ENCODE data around the gene KIAA1755.

KIAA1755 gene

DNA sequence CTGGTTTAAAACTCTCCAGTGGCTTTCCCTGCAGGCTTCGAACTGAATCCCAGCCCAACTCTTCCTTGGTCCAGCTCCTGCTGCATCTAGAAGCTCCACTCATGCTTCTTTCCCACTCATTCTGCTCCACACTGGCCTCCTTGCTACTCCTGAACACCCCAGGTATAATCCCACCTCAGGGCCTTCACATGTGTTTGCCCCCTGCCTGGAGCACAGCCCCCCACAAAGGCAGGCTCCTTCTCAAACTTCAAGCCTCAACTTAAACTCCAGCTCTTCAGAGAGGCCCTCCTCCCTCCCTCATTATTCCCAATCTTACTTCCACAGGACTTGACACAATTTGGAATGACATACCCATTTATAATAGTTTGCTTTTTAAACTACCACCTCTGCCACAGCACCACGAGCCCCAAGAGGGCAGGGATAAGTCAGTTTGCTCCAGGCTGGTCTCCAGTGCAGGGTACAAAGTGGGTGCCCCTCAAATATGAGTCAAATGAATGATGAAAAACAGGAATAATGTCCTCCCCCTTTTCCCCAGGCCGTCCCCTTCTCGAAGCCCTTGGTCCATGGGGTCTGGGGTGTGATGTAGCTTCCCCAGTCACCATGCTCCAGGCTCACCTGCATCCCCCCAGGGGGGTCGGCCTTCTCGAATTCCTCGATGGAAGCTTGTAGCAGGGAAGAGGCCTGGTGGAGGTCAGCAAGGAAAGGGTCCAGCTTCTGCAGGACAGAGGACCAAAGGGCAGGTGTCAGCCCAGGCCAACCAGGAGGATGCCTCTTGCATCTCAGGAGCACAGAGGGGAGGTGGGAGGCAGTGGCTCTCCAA is 37.4 kb downstream of the KIAA1755 start:
- Histone ChIP-seq H3K36me3 (ENCODE audit: insufficient read depth, low read length) (no peaks in the 10 kb centered on the region), H3K4me2 (ENCODE audit: low read length) (no peak overlapping the region), H3K4me3 (ENCODE audit: low read length) (no peak overlapping the region), H3K9ac (ENCODE audit: low read depth, low read length) (no peak overlapping the region), H3K4me1 (ENCODE audit: control insufficient read depth, insufficient read depth, low read length) (peaks cover 19% of the 10 kb centered on the region), H3K9me3 (replicated peaks; ENCODE audit: low read length) (no peaks in the 10 kb centered on the region), H3K27me3 (ENCODE audit: control insufficient read depth, insufficient read depth, low read length) (no peaks in the 10 kb centered on the region)

- no peaks in the 10 kb centered on the region for H3K27me3 ChIP-seq (ENCODE audit: control insufficient read depth, insufficient read depth, low read length)
Observed at GRCh38 chr20:38222231-38222922, 38.2 kb downstream of the KIAA1755 start.

DNA sequence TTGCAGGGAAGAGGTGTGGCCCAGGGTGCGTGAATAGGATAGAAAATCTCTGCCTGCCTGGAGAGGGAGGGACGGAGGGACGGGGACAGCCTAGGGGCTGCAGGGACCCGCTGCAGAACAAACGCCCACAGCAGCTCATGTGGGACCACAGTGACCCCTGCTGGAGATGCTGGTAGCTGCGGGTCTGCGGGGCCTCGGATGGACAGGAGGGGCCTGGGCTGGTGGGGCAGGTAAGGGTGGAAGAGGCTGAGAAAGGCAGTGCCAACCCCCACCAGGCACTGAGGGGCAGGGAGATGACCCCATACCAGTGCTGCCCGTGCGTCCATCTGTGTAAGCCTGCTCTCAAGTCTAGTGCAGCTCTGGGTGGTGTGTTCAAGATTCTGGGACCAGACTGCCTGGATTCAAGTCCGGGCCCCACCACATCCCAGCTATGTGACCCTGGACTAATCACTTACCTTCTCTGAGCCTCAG is 39.4 kb downstream of the KIAA1755 start:
- no peaks in the 10 kb centered on the region for H3K36me3 ChIP-seq (ENCODE audit: insufficient read depth, low read length)
- peaks cover 29% of the 10 kb centered on the region for H3K4me1 ChIP-seq (ENCODE audit: control insufficient read depth, insufficient read depth, low read length)
- no peaks in the 10 kb centered on the region for H3K9me3 ChIP-seq (replicated peaks; ENCODE audit: low read length)
- no peak overlapping the region for H3K9ac ChIP-seq (ENCODE audit: low read depth, low read length)
- no peaks in the 10 kb centered on the region for H3K27me3 ChIP-seq (ENCODE audit: control insufficient read depth, insufficient read depth, low read length)
- peak overlapping the region; percentile 60 for H3K4me2 ChIP-seq (ENCODE audit: low read length)
- H3K4me3 ChIP-seq (ENCODE audit: low read length): no peak overlapping the region

More at GRCh38 chr20:38222231-38222922, 38.2 kb downstream of the KIAA1755 start:
- Histone ChIP-seq H3K36me3 (ENCODE audit: insufficient read depth, low read length) (no peaks in the 10 kb centered on the region), H3K9me3 (replicated peaks; ENCODE audit: low read length) (no peaks in the 10 kb centered on the region), H3K4me3 (ENCODE audit: low read length) (no peak overlapping the region), H3K4me2 (ENCODE audit: low read length) (no peak overlapping the region), H3K9ac (ENCODE audit: low read depth, low read length) (no peak overlapping the region), H3K4me1 (ENCODE audit: control insufficient read depth, insufficient read depth, low read length) (peaks cover 25% of the 10 kb centered on the region)

GRCh38 chr20:38220587-38221118 is 39.9 kb downstream of the KIAA1755 start:
- no peak overlapping the region for H3K4me3 ChIP-seq (ENCODE audit: low read length)
- no peaks in the 10 kb centered on the region for H3K36me3 ChIP-seq (ENCODE audit: insufficient read depth, low read length)
- H3K4me2 ChIP-seq (ENCODE audit: low read length): peak overlapping the region; percentile 60
- H3K9me3 ChIP-seq (replicated peaks; ENCODE audit: low read length): no peaks in the 10 kb centered on the region
- peaks cover 29% of the 10 kb centered on the region for H3K4me1 ChIP-seq (ENCODE audit: control insufficient read depth, insufficient read depth, low read length)
- no peaks in the 10 kb centered on the region for H3K27me3 ChIP-seq (ENCODE audit: control insufficient read depth, insufficient read depth, low read length)
- H3K9ac ChIP-seq (ENCODE audit: low read depth, low read length): no peak overlapping the region

DNA sequence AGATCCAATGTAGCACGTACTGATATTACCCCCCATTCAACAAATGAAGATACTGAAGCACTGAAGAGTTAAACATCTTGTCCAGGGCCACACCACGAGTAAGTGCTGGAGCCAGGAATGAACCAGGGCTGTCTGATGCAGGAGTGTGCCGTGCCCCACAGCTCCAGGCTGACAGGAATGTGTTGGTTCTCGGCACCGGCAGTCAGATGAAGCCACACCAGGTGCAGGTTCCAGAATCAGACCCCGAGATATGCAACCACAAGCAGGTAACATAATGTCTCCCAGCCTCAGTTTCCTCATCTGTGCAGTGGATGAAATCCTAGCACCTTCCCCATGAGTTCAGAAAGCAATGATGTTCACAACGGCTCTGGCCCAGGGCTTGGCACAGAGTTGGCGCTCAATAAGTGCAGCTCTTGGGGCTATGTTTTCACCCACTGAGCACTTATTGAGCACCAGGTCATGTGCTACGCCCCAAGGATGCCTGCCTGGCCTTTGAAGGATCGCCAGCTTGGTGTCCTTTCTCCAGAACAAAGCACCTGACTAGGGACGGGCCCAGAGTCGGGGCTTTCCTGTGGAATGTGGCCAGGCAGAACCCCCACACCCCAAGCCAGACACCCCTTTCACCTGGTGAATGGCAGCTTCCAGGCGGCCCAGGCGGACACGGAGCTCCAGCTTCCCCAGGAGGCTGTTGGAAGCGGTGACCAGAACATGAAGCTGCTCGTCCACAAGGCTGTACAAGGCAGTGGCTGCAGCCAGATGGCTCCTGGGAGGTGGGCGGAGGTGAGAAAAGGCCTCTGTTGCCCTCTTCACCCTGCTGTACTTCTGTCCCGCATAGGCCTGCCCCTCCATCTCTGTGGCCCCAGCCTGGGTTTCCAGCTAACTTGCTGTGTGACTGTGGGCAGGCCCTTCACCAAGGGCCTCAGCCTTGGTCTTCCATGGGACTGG is 41.3 kb downstream of the KIAA1755 start:
- Histone ChIP-seq H3K4me3 (ENCODE audit: low read length) (no peak overlapping the region), H3K36me3 (ENCODE audit: insufficient read depth, low read length) (no peaks in the 10 kb centered on the region), H3K9ac (ENCODE audit: low read depth, low read length) (no peak overlapping the region), H3K4me1 (ENCODE audit: control insufficient read depth, insufficient read depth, low read length) (peaks cover 29% of the 10 kb centered on the region), H3K4me2 (ENCODE audit: low read length) (no peak overlapping the region), H3K27me3 (ENCODE audit: control insufficient read depth, insufficient read depth, low read length) (no peaks in the 10 kb centered on the region), H3K9me3 (replicated peaks; ENCODE audit: low read length) (no peaks in the 10 kb centered on the region)

- Histone ChIP-seq H3K4me2 (ENCODE audit: low read length) (peak overlapping the region; percentile 71), H3K4me3 (ENCODE audit: low read length) (no peak overlapping the region), H3K27me3 (ENCODE audit: control insufficient read depth, insufficient read depth, low read length) (no peaks in the 10 kb centered on the region), H3K36me3 (ENCODE audit: insufficient read depth, low read length) (no peaks in the 10 kb centered on the region), H3K4me1 (ENCODE audit: control insufficient read depth, insufficient read depth, low read length) (peaks cover 29% of the 10 kb centered on the region), H3K9ac (ENCODE audit: low read depth, low read length) (peak overlapping the region; percentile 47), H3K9me3 (replicated peaks; ENCODE audit: low read length) (no peaks in the 10 kb centered on the region)
Observed at GRCh38 chr20:38218566-38218885, 42.0 kb downstream of the KIAA1755 start.

DNA sequence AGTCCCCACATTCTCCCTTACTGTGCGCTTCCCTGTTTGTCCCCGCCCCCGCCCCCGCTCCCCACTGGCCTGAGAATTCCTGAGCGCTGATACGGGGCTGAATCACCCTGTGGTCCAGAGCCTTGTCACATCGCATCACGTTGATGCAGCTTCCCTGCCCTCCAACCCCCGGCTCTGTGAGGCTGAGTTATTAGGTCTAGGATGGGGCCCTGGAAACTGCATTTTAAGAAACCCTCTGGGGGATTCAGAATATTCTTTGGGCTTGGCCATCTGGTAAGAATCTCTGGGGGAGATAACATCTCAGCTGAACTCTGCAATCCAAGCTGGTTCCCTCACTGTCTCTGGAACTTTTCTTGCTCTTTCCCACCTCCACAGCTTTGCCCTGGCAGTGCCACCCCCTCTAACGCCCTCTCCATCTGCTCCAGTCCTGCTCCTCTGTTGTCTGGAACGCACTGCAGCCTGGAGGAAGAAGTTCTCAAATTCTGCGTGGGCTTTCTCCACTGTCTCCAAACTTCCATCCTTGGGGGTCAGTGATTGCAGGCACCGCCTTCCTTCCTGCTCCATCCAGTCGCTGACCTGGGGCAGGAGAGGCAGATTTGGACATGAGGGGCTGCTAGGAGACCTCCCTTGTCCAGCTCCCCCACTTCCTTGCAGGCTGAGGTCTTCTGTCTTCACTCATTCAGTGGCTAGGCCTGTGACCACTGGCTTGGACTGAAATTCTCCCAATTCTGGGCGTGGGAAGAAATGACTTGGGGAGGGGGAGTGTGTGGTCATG is 42.6 kb downstream of the KIAA1755 start:
- Histone ChIP-seq H3K4me3 (ENCODE audit: low read length) (peak overlapping the region; percentile 52), H3K9me3 (replicated peaks; ENCODE audit: low read length) (no peaks in the 10 kb centered on the region), H3K36me3 (ENCODE audit: insufficient read depth, low read length) (no peaks in the 10 kb centered on the region), H3K27me3 (ENCODE audit: control insufficient read depth, insufficient read depth, low read length) (no peaks in the 10 kb centered on the region), H3K4me1 (ENCODE audit: control insufficient read depth, insufficient read depth, low read length) (peaks cover 29% of the 10 kb centered on the region), H3K4me2 (ENCODE audit: low read length) (peak overlapping the region; percentile 77), H3K9ac (ENCODE audit: low read depth, low read length) (peak overlapping the region; percentile 75)

DNA sequence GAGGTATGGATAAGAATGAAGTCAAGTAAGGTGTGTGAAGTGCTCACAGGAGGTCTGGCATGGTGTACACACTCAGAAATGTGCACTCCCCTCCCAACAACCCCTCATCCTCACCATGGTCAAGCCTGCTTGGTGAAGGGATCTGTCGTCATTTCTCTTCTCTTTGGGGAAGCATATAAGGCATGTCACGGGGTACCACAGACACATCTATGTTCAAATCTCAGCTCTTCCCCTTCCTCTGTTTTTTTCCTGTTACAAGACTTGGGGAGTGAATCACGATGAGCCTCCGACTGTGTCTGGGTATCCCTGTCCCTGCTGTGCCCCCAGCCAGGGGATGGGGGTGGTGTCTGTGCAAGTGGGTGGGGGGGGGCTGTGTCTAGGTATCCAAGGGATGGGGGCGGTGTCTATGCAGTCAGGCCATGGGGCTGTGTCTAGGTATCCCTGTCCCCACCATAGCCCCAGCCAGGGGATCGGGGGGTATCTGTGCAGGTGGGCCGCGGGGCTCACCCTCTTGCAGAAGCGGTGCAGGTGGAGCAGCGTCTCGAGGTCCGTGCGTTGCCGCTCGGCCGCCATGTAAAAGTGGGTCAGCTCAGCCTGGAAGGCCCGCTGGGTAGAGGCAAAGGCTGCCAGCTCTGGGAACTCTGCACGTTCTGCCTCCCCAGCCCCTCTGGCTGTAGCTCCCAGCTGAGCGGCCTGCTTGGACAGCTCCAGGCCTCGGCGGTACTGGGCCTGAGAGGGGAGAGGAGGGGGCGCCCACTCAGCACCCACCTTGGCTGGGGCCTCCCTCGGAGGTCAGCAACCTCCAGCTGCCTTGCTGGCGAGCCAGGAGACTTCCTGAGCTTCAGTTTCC is 43.6 kb downstream of the KIAA1755 start:
- H3K9ac ChIP-seq (ENCODE audit: low read depth, low read length): peak overlapping the region; percentile 75

DNA sequence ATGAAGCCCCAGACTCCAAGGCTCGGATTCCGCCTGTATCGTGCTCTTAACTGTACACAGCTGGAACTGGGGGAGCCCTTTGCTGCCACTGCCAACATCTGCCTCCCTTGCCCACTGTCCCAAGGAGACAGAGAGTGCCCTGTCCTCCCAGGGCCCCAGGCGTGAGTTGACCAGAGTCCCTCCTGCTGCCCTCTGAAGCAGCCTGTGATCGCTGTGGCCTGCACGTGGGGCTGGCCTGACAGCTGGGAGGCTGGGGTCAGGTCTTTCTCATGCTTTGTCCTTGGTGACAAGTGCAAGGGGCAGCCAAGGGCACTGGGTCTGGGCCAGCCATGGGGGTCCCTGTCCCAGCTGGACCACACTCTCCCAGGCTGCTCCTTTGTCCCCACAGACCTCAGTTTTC is 44.3 kb downstream of the KIAA1755 start:
- Histone ChIP-seq H3K9ac (ENCODE audit: low read depth, low read length) (no peak overlapping the region), H3K4me3 (ENCODE audit: low read length) (no peak overlapping the region), H3K4me2 (ENCODE audit: low read length) (no peak overlapping the region), H3K4me1 (ENCODE audit: control insufficient read depth, insufficient read depth, low read length) (peaks cover 33% of the 10 kb centered on the region), H3K27me3 (ENCODE audit: control insufficient read depth, insufficient read depth, low read length) (no peaks in the 10 kb centered on the region), H3K36me3 (ENCODE audit: insufficient read depth, low read length) (no peaks in the 10 kb centered on the region), H3K9me3 (replicated peaks; ENCODE audit: low read length) (no peaks in the 10 kb centered on the region)

More for the DNA sequence above, 43.6 kb downstream of the KIAA1755 start:
- Histone ChIP-seq H3K4me3 (ENCODE audit: low read length) (peak overlapping the region; percentile 52), H3K27me3 (ENCODE audit: control insufficient read depth, insufficient read depth, low read length) (no peaks in the 10 kb centered on the region), H3K9me3 (replicated peaks; ENCODE audit: low read length) (no peaks in the 10 kb centered on the region), H3K36me3 (ENCODE audit: insufficient read depth, low read length) (no peaks in the 10 kb centered on the region), H3K4me2 (ENCODE audit: low read length) (peak overlapping the region; percentile 77), H3K4me1 (ENCODE audit: control insufficient read depth, insufficient read depth, low read length) (peaks cover 29% of the 10 kb centered on the region)
